GM18861 (cell line): ENCODE data around the gene VPS18.

Experiments used
- ATAC-seq: cut with Tn5 transposase; IDR thresholded peaks from one replicate; pipeline ENCODE4 v1.9.1; 2021; ENCODE audit not compliant: unreplicated experiment

The VPS18 gene

GRCh38 chr15:40870716-40871115 is 23.5 kb upstream of the VPS18 start:
- ATAC-seq: no peak

GRCh38 chr15:40871749-40872617 is 22.3 kb upstream of the VPS18 start:
- no peak for ATAC-seq

GRCh38 chr15:40872791-40873693 is 21.2 kb upstream of the VPS18 start:
- no peak for ATAC-seq

GRCh38 chr15:40873694-40874561 is 20.3 kb upstream of the VPS18 start, which contains the start of gene RHOV:
RHOV (minus strand) TSS chr15:40874234; CDS start chr15:40874139, 95 bp downstream.
- ATAC-seq: peak; percentile 29

- no peak for ATAC-seq
Measured at GRCh38 chr15:40875991-40876730, 18.1 kb upstream of the VPS18 start.

GRCh38 chr15:40877694-40878093 is 16.6 kb upstream of the VPS18 start:
- ATAC-seq: no peak

GRCh38 chr15:40878785-40879184 is 15.5 kb upstream of the VPS18 start:
- peak; percentile 77 for ATAC-seq

GRCh38 chr15:40879609-40880008 is 14.6 kb upstream of the VPS18 start:
- no peak for ATAC-seq

- no peak for ATAC-seq
Measured at GRCh38 chr15:40881351-40881750, 12.9 kb upstream of the VPS18 start.

GRCh38 chr15:40886586-40886985 is 7.7 kb upstream of the VPS18 start:
- ATAC-seq: no peak

GRCh38 chr15:40889112-40889511 is 5.1 kb upstream of the VPS18 start:
- no peak for ATAC-seq

- no peak for ATAC-seq
Measured at GRCh38 chr15:40891138-40891537, 3.1 kb upstream of the VPS18 start.

GRCh38 chr15:40891810-40892446 is 2.3 kb upstream of the VPS18 start:
- no peak for ATAC-seq

- no peak for ATAC-seq
Measured at GRCh38 chr15:40892447-40893012, 1.7 kb upstream of the VPS18 start.

GRCh38 chr15:40893019-40893670 is 1.1 kb upstream of the VPS18 start:
- ATAC-seq: no peak

GRCh38 chr15:40894681-40895448 is 615 bp downstream of the VPS18 start:
- no peak for ATAC-seq

GRCh38 chr15:40899536-40900207 is 5.4 kb downstream of the VPS18 start:
- no peak for ATAC-seq
